Cortex of kidney (tissue), 1 donor: Measurements from ENCODE around the gene RRP8.

ENCODE experiments used
- DNase-seq: peaks from one replicate; lab custom pipeline; 2025; lab: John Stamatoyannopoulos, UW

RRP8 gene

GRCh38 chr11:6617315-6617781 is 13.9 kb upstream of the RRP8 start:
- DNase-seq = no peak

GRCh38 chr11:6616596-6617250 is 13.3 kb upstream of the RRP8 start:
- DNase-seq = no peak

GRCh38 chr11:6615882-6616585 is 12.6 kb upstream of the RRP8 start:
- no peak for DNase-seq

- DNase-seq = no peak
Observed at GRCh38 chr11:6615046-6615445, 11.6 kb upstream of the RRP8 start.

- DNase-seq = no peak
Observed at GRCh38 chr11:6614446-6614845, 11.0 kb upstream of the RRP8 start.

- no peak for DNase-seq
Observed at GRCh38 chr11:6613496-6613895, 10.1 kb upstream of the RRP8 start.

GRCh38 chr11:6612213-6613041 is 9.0 kb upstream of the RRP8 start, which contains the start of gene TAF10:
TSS of gene TAF10 (minus strand) at chr11:6612216. CDS start at chr11:6612189, 27 bp downstream.
- no peak for DNase-seq

- no peak for DNase-seq
Observed at GRCh38 chr11:6611963-6612212, 8.5 kb upstream of the RRP8 start.

GRCh38 chr11:6611092-6611962 is 7.9 kb upstream of the RRP8 start:
- no peak for DNase-seq

- no peak for DNase-seq
Observed at GRCh38 chr11:6610591-6610990, 7.2 kb upstream of the RRP8 start.

- no peak for DNase-seq
Observed at GRCh38 chr11:6609502-6610015, 6.1 kb upstream of the RRP8 start.

GRCh38 chr11:6608726-6609501 is 5.5 kb upstream of the RRP8 start:
- DNase-seq = no peak

- DNase-seq = no peak
Observed at GRCh38 chr11:6608011-6608410, 4.6 kb upstream of the RRP8 start.

- no peak for DNase-seq
Observed at GRCh38 chr11:6607190-6607795, 3.9 kb upstream of the RRP8 start.

GRCh38 chr11:6606471-6607189 is 3.2 kb upstream of the RRP8 start:
- DNase-seq = no peak

GRCh38 chr11:6604790-6605189 is 1.4 kb upstream of the RRP8 start:
- DNase-seq = no peak

- no peak for DNase-seq
Observed at GRCh38 chr11:6604081-6604626, 738 bp upstream of the RRP8 start.

GRCh38 chr11:6602096-6602940 is 1.1 kb downstream of the RRP8 start:
- no peak for DNase-seq

- no peak for DNase-seq
Observed at GRCh38 chr11:6601041-6601461, 2.4 kb downstream of the RRP8 start.
